IgD-negative memory B cell (primary cell): ENCODE results near the gene F8. TPM values are rescaled to one million over a fixed set of nuclear protein-coding genes. Genes with fewer than 3 reads are reported as not detected.
A peak's percentile ranks its signal among the peaks of the same experiment; 100 is the strongest.
"Not testable (repeated sequence)": the region's sequence is repeated elsewhere in the genome, so short reads cannot be mapped to it uniquely, and the experiment has no call there.

Experiments used
- H3K27ac Mint-ChIP-seq, 3 donors: one replicate each; pipeline ENCODE4 v1.8.0; 2020 to 2022; ENCODE audit warnings: mild to moderate bottlenecking in 3 of 3, mixed read lengths in 3 of 3, moderate library complexity in 1 of 3
- H3K27me3 Mint-ChIP-seq: one replicate; pipeline ENCODE4 v1.8.0; 2021; ENCODE audit warnings: mixed read lengths
- H3K36me3 Mint-ChIP-seq: one replicate; pipeline ENCODE4 v1.8.0; 2020; ENCODE audit warnings: mild to moderate bottlenecking, mixed read lengths
- H3K4me1 Mint-ChIP-seq, 3 donors: one replicate each; pipeline ENCODE4 v1.8.0; 2020 to 2022; ENCODE audit warnings: mixed read lengths in 3 of 3, mild to moderate bottlenecking in 1 of 3
- H3K4me3 Mint-ChIP-seq, 4 donors: one replicate each; pipeline ENCODE4 v1.8.0; 2020 to 2022; ENCODE audit warnings: mild to moderate bottlenecking in 4 of 4, mixed read lengths in 4 of 4, moderate library complexity in 3 of 4
- H3K9me3 Mint-ChIP-seq, 3 donors: one replicate each; pipeline ENCODE4 v1.8.0; 2020 to 2021; ENCODE audit warnings: mixed read lengths in 3 of 3, mild to moderate bottlenecking in 1 of 3
- polyA plus RNA-seq: library from polyadenylated mRNA; unstranded; fragments of 300-500 nt; fragmentation: Illumina TruSeq; gene quantifications from one replicate; pipeline ENCODE4 v1.2.3, GENCODE V29; 2021

The F8 gene
- polyA plus RNA-seq, 1 donor from 2014 or later = 2.7 TPM

GRCh38 chrX:155009994-155010472 is 12.5 kb downstream of the F8 start:
- Mint-ChIP-seq H3K4me3 (no peak overlapping the region), H3K36me3 (no peaks in the 10 kb centered on the region), H3K27me3 (no peaks in the 10 kb centered on the region), H3K4me1 (no peaks in the 10 kb centered on the region), H3K9me3 (no peaks in the 10 kb centered on the region), H3K27ac (no peak overlapping the region)

GRCh38 chrX:155008578-155008977 is 13.9 kb downstream of the F8 start:
- not testable (repeated sequence) for H3K9me3 Mint-ChIP-seq, H3K27me3 Mint-ChIP-seq, H3K27ac Mint-ChIP-seq, H3K4me3 Mint-ChIP-seq, H3K36me3 Mint-ChIP-seq, H3K4me1 Mint-ChIP-seq

- not testable (repeated sequence) for H3K27ac Mint-ChIP-seq, H3K36me3 Mint-ChIP-seq, H3K9me3 Mint-ChIP-seq, H3K4me1 Mint-ChIP-seq, H3K4me3 Mint-ChIP-seq, H3K27me3 Mint-ChIP-seq
Measured at GRCh38 chrX:155006913-155007671, 15.4 kb downstream of the F8 start.

GRCh38 chrX:155006379-155006778 is 16.1 kb downstream of the F8 start:
- not testable (repeated sequence) for H3K27ac Mint-ChIP-seq, H3K4me3 Mint-ChIP-seq, H3K36me3 Mint-ChIP-seq, H3K4me1 Mint-ChIP-seq, H3K9me3 Mint-ChIP-seq, H3K27me3 Mint-ChIP-seq

- Mint-ChIP-seq H3K4me1 (no peaks in the 10 kb centered on the region), H3K27ac (no peak overlapping the region), H3K4me3 (no peak overlapping the region)
Measured at GRCh38 chrX:155005190-155005589, 17.3 kb downstream of the F8 start.

GRCh38 chrX:155001873-155002272 is 20.6 kb downstream of the F8 start:
- H3K27me3 Mint-ChIP-seq = no peaks in the 10 kb centered on the region
- H3K9me3 Mint-ChIP-seq = peaks cover 0 to 2% (median 0%) of the 10 kb centered on the region in 3 donors
- no peak overlapping the region for H3K4me3 Mint-ChIP-seq
- H3K4me1 Mint-ChIP-seq = no peaks in the 10 kb centered on the region
- H3K27ac Mint-ChIP-seq = no peak overlapping the region
- peaks cover 3% of the 10 kb centered on the region for H3K36me3 Mint-ChIP-seq

More at GRCh38 chrX:155005190-155005589, 17.3 kb downstream of the F8 start:
- no peaks in the 10 kb centered on the region for H3K27me3 Mint-ChIP-seq
- peaks cover 3% of the 10 kb centered on the region for H3K36me3 Mint-ChIP-seq
- H3K9me3 Mint-ChIP-seq = peaks cover 0 to 2% (median 0%) of the 10 kb centered on the region in 3 donors

- peaks cover 0 to 2% (median 0%) of the 10 kb centered on the region in 3 donors for H3K9me3 Mint-ChIP-seq
Measured at GRCh38 chrX:155000841-155001240, 21.7 kb downstream of the F8 start.

GRCh38 chrX:154998204-154998880 is 24.2 kb downstream of the F8 start:
- H3K4me3 Mint-ChIP-seq = no peak overlapping the region
- peaks cover 0 to 2% (median 0%) of the 10 kb centered on the region in 3 donors for H3K9me3 Mint-ChIP-seq
- H3K36me3 Mint-ChIP-seq = peaks cover 1% of the 10 kb centered on the region
- H3K27me3 Mint-ChIP-seq = no peaks in the 10 kb centered on the region
- H3K27ac Mint-ChIP-seq = no peak overlapping the region
- H3K4me1 Mint-ChIP-seq = no peaks in the 10 kb centered on the region

More at GRCh38 chrX:155000841-155001240, 21.7 kb downstream of the F8 start:
- peaks cover 3% of the 10 kb centered on the region for H3K36me3 Mint-ChIP-seq
- no peak overlapping the region for H3K27ac Mint-ChIP-seq
- H3K27me3 Mint-ChIP-seq = no peaks in the 10 kb centered on the region
- H3K4me1 Mint-ChIP-seq = no peaks in the 10 kb centered on the region
- H3K4me3 Mint-ChIP-seq = no peak overlapping the region

- Mint-ChIP-seq H3K4me3 (no peak overlapping the region), H3K4me1 (no peaks in the 10 kb centered on the region), H3K27ac (no peak overlapping the region), H3K27me3 (no peaks in the 10 kb centered on the region), H3K36me3 (no peaks in the 10 kb centered on the region), H3K9me3 (no peaks in the 10 kb centered on the region)
Measured at GRCh38 chrX:154991476-154991875, 31.0 kb downstream of the F8 start.

GRCh38 chrX:154991039-154991438 is 31.5 kb downstream of the F8 start:
- no peaks in the 10 kb centered on the region for H3K9me3 Mint-ChIP-seq

GRCh38 chrX:154990496-154990895 is 32.0 kb downstream of the F8 start:
- Mint-ChIP-seq H3K9me3 (no peaks in the 10 kb centered on the region), H3K27ac (no peak overlapping the region), H3K36me3 (no peaks in the 10 kb centered on the region), H3K4me3 (no peak overlapping the region), H3K4me1 (no peaks in the 10 kb centered on the region), H3K27me3 (no peaks in the 10 kb centered on the region)

More at GRCh38 chrX:154991039-154991438, 31.5 kb downstream of the F8 start:
- no peaks in the 10 kb centered on the region for H3K4me1 Mint-ChIP-seq
- H3K27ac Mint-ChIP-seq = no peak overlapping the region
- no peaks in the 10 kb centered on the region for H3K36me3 Mint-ChIP-seq
- H3K27me3 Mint-ChIP-seq = no peaks in the 10 kb centered on the region
- H3K4me3 Mint-ChIP-seq = no peak overlapping the region

- Mint-ChIP-seq H3K36me3 (no peaks in the 10 kb centered on the region), H3K27ac (no peak overlapping the region), H3K4me3 (no peak overlapping the region), H3K4me1 (no peaks in the 10 kb centered on the region), H3K27me3 (no peaks in the 10 kb centered on the region), H3K9me3 (no peaks in the 10 kb centered on the region)
Measured at GRCh38 chrX:154988719-154989118, 33.8 kb downstream of the F8 start.

GRCh38 chrX:154987940-154988339 is 34.6 kb downstream of the F8 start:
- H3K36me3 Mint-ChIP-seq = no peaks in the 10 kb centered on the region
- H3K9me3 Mint-ChIP-seq = no peaks in the 10 kb centered on the region
- no peaks in the 10 kb centered on the region for H3K4me1 Mint-ChIP-seq
- H3K4me3 Mint-ChIP-seq = no peak overlapping the region
- no peaks in the 10 kb centered on the region for H3K27me3 Mint-ChIP-seq
- no peak overlapping the region for H3K27ac Mint-ChIP-seq

- no peaks in the 10 kb centered on the region for H3K36me3 Mint-ChIP-seq
- no peaks in the 10 kb centered on the region for H3K9me3 Mint-ChIP-seq
- no peaks in the 10 kb centered on the region for H3K27me3 Mint-ChIP-seq
- H3K4me3 Mint-ChIP-seq = no peak overlapping the region
- H3K27ac Mint-ChIP-seq = no peak overlapping the region
- no peaks in the 10 kb centered on the region for H3K4me1 Mint-ChIP-seq
Measured at GRCh38 chrX:154986826-154987575, 35.5 kb downstream of the F8 start.

GRCh38 chrX:154981116-154981411 is 41.5 kb downstream of the F8 start:
- no peaks in the 10 kb centered on the region for H3K36me3 Mint-ChIP-seq
- peaks cover 0 to 7% (median 3%) of the 10 kb centered on the region in 3 donors for H3K4me1 Mint-ChIP-seq
- peak overlapping the region in 1 of 4 donors; percentile 68 for H3K4me3 Mint-ChIP-seq
- H3K27me3 Mint-ChIP-seq = no peaks in the 10 kb centered on the region
- H3K9me3 Mint-ChIP-seq = peaks cover 0 to 4% (median 3%) of the 10 kb centered on the region in 3 donors
- no peak overlapping the region for H3K27ac Mint-ChIP-seq
